ENCODE results near the gene ABCA1. TPM values are rescaled to one million over a fixed set of nuclear protein-coding genes. Genes with fewer than 3 reads are reported as not detected.

Gene ABCA1
- total RNA-seq, 4 donors from 2014 or later, result 87.3 to 188 (median 124) TPM

GRCh38 chr9:104819033-104819432 is 108.9 kb downstream of the ABCA1 start:
- no peak for ATAC-seq (ENCODE audit: low FRiP score)
- TF ChIP-seq CTCF (IDR thresholded peaks at IDR 0.05), result no peak

GRCh38 chr9:104817437-104817836 is 110.5 kb downstream of the ABCA1 start:
- no peak for ATAC-seq (ENCODE audit: low FRiP score)
- no peak for DNase-seq (ENCODE audit: low spot score)

More at GRCh38 chr9:104819033-104819432, 108.9 kb downstream of the ABCA1 start:
- no peak for DNase-seq (ENCODE audit: low spot score)

GRCh38 chr9:104815851-104816565 is 111.9 kb downstream of the ABCA1 start:
- no peak for TF ChIP-seq CTCF (IDR thresholded peaks at IDR 0.05)
- DNase-seq (ENCODE audit: low spot score), result no peak
- ATAC-seq (ENCODE audit: low FRiP score), result no peak

More at GRCh38 chr9:104817437-104817836, 110.5 kb downstream of the ABCA1 start:
- no peak for TF ChIP-seq CTCF (IDR thresholded peaks at IDR 0.05)

- TF ChIP-seq CTCF (IDR thresholded peaks at IDR 0.05), result no peak
- ATAC-seq (ENCODE audit: low FRiP score) (no peak), DNase-seq (ENCODE audit: low spot score) (no peak)
Measured at GRCh38 chr9:104810421-104811339, 117.3 kb downstream of the ABCA1 start.

- no peak for ATAC-seq (ENCODE audit: low FRiP score)
- no peak for TF ChIP-seq CTCF (IDR thresholded peaks at IDR 0.05)
- DNase-seq (ENCODE audit: low spot score), result no peak
Measured at GRCh38 chr9:104808035-104808614, 119.8 kb downstream of the ABCA1 start.

- TF ChIP-seq CTCF (IDR thresholded peaks at IDR 0.05), result no peak
- DNase-seq (ENCODE audit: low spot score) (no peak), ATAC-seq (ENCODE audit: low FRiP score) (no peak)
Measured at GRCh38 chr9:104805441-104805840, 122.5 kb downstream of the ABCA1 start.

All from omental fat pad (tissue), 4 donors.